Upper lobe of left lung (tissue), 6 donors: Measurements from ENCODE around the gene ADAMTS14. TPM values are rescaled to one million over a fixed set of nuclear protein-coding genes. Genes with fewer than 3 reads are reported as not detected.
A peak's percentile ranks its signal among the peaks of the same experiment; 100 is the strongest.

ENCODE experiments used
- ATAC-seq, 2 donors: fragments of 200-7000 bp; cut with Tn5 transposase; one replicate each; pipeline ENCODE4 v1.9.1; 2022; ENCODE audit warnings: mild to moderate bottlenecking in 2 of 2, moderate library complexity in 2 of 2; ENCODE audit not compliant: low FRiP score in 2 of 2
- DNase-seq, 2 donors: peaks; one replicate each; pipeline ENCODE4 v3.0.0-alpha.2; 2019 to 2020
- H3K27ac ChIP-seq, 4 donors: fragments of 200-600 bp; sonication (generic); one replicate each; pipeline ENCODE4 v1.5.1; 2016 to 2019
- H3K27me3 ChIP-seq, 4 donors: fragments of 200-600 bp; sonication (generic); one replicate each; pipeline ENCODE4 v1.5.1; 2017 to 2019
- H3K36me3 ChIP-seq, 4 donors: fragments of 200-600 bp; sonication (generic); one replicate each; pipeline ENCODE4 v1.5.1; 2016 to 2019
- H3K4me1 ChIP-seq, 4 donors: fragments of 200-600 bp; sonication (generic); one replicate each; pipeline ENCODE4 v1.5.1; 2018 to 2019
- H3K4me3 ChIP-seq, 4 donors: fragments of 200-600 bp; sonication (generic); one replicate each; pipeline ENCODE4 v1.5.1; 2017 to 2019; ENCODE audit warnings: mild to moderate bottlenecking in 2 of 4, moderate library complexity in 1 of 4
- H3K9me3 ChIP-seq, 4 donors: fragments of 200-600 bp; sonication (generic); one replicate each; pipeline ENCODE4 v1.5.1; 2018 to 2019
- EP300 ChIP-seq, 4 donors: sonication (generic); formaldehyde crosslinking; IDR thresholded peaks; one replicate each; pipeline ENCODE4 v1.5.1; 2017; ENCODE audit warnings: antibody characterized with exemption in 4 of 4, control low read depth in 2 of 4
- POLR2A ChIP-seq, 4 donors: fragments of 450-650 bp; IDR thresholded peaks; one replicate each; pipeline ENCODE4 v1.5.1; 2016 to 2017; ENCODE audit warnings: antibody characterized with exemption in 4 of 4, mild to moderate bottlenecking in 2 of 4
- POLR2AphosphoS5 ChIP-seq, 2 donors: sonication (generic); formaldehyde crosslinking; IDR thresholded peaks; one replicate each; pipeline ENCODE4 v1.5.1; 2017; ENCODE audit warnings: antibody characterized with exemption in 2 of 2
- WGBS, 2 donors: methylation state at CpG; one replicate each; pipeline ENCODE4 v1.1.5; 2017 to 2018; 5-methylcytosine and 5-hydroxymethylcytosine counted together
- total RNA-seq, 6 donors: library from RNA; depleted of rRNA in 4 of 6; stranded (reverse); fragments of >200 nt in 4 of 6; gene quantifications; one replicate each; pipeline versions ENCODE4 v1.1.0 to v1.2.1, GENCODE V29; 2016 to 2021
- TF ChIP-seq, protein P1 (sequence below), 6 experiments: fragments of 450-650 bp in 4 of 6; fragments of 200-600 bp in 2 of 6; sonication (generic) in 2 of 6; IDR thresholded peaks; one replicate each; pipeline ENCODE4 v1.5.1; 2016 to 2019; ENCODE audit warnings: antibody characterized with exemption in 6 of 6
- donor health status: DM: no; HTN: no; CAD: no; lungs with moderate emphysema.
- donor health status: DM: no; HTN: yes; CAD: no; lungs with severe emphysema.

The ADAMTS14 gene
- total RNA-seq, 6 donors from 2014 or later: 0.15 to 3.1 (median 0.45) TPM

DNA sequence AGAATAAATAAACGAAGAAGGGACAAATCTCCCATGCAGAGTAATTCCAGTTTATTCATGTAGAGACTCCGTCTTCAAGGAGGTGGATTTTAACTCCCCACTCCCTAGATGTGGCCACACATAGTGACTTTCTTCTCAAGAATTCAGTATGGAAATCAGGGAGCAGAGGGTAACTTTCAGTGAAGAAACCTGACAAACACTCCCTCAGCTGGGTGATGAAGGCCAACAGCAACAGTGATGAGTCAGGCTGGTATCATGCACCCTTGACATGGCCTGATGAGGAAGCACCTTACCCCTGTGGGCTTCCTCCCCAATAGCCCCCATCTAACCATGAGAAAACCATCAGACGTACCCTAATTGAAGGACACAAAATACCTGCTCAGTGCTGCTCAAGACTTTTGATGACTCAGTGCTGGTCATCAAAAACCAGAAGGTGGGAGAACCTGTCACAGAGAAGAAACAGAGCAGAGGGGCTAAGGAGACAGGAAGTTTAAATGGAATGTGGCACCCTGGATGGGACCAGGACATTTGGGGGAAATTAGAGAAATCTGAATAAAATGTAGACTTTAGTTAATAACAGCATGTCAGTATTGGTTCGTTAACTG is 50.6 kb downstream of the ADAMTS14 start:
- no peak overlapping the region for H3K27ac ChIP-seq
- DNase-seq (no peak), ATAC-seq (no peak)
- TF ChIP-seq EP300 (IDR thresholded peaks at IDR 0.05): no peak
- no peaks in the 10 kb centered on the region for H3K36me3 ChIP-seq
- H3K27me3 ChIP-seq: no peaks in the 10 kb centered on the region
- WGBS, 2 donors: 91 to 94% methylated on average over 4 of the region's 4 CpGs
- no peak overlapping the region for H3K4me3 ChIP-seq
- H3K9me3 ChIP-seq: no peaks in the 10 kb centered on the region
- H3K4me1 ChIP-seq: no peaks in the 10 kb centered on the region

DNA sequence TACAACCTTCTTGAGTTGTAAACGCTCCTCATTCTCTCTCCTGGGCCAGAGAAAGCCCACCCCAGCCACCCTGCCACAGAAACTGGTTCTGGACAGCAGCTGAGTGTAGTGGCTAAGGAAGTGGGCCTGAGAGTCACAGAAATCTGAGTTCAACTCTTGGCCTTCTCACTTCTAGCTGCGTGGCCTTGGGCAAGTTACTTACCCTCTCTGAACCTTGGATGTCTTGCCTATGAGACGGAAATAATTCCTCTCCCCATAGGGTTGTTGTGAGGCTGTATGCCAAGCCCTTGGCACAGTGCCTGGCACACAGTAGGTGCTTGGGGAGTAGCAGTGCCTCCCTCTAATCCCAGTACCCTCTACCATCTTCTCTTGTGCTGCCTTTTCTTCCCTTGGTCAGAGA is 51.5 kb downstream of the ADAMTS14 start:
- no peak for DNase-seq
- no peaks in the 10 kb centered on the region for H3K4me1 ChIP-seq
- WGBS, 2 donors: 93 to 100% methylated on average over 3 of the region's 3 CpGs
- no peak overlapping the region for H3K27ac ChIP-seq
- no peak overlapping the region for H3K4me3 ChIP-seq
- H3K27me3 ChIP-seq: no peaks in the 10 kb centered on the region
- no peaks in the 10 kb centered on the region for H3K36me3 ChIP-seq
- TF ChIP-seq POLR2A (IDR thresholded peaks at IDR 0.05) (no peak), POLR2AphosphoS5 (IDR thresholded peaks at IDR 0.05) (no peak), EP300 (IDR thresholded peaks at IDR 0.05) (no peak)
- TF ChIP-seq, protein P1, sequence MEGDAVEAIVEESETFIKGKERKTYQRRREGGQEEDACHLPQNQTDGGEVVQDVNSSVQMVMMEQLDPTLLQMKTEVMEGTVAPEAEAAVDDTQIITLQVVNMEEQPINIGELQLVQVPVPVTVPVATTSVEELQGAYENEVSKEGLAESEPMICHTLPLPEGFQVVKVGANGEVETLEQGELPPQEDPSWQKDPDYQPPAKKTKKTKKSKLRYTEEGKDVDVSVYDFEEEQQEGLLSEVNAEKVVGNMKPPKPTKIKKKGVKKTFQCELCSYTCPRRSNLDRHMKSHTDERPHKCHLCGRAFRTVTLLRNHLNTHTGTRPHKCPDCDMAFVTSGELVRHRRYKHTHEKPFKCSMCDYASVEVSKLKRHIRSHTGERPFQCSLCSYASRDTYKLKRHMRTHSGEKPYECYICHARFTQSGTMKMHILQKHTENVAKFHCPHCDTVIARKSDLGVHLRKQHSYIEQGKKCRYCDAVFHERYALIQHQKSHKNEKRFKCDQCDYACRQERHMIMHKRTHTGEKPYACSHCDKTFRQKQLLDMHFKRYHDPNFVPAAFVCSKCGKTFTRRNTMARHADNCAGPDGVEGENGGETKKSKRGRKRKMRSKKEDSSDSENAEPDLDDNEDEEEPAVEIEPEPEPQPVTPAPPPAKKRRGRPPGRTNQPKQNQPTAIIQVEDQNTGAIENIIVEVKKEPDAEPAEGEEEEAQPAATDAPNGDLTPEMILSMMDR (IDR thresholded peaks at IDR 0.05): no peak
- H3K9me3 ChIP-seq: no peaks in the 10 kb centered on the region
- ATAC-seq: no peak

DNA sequence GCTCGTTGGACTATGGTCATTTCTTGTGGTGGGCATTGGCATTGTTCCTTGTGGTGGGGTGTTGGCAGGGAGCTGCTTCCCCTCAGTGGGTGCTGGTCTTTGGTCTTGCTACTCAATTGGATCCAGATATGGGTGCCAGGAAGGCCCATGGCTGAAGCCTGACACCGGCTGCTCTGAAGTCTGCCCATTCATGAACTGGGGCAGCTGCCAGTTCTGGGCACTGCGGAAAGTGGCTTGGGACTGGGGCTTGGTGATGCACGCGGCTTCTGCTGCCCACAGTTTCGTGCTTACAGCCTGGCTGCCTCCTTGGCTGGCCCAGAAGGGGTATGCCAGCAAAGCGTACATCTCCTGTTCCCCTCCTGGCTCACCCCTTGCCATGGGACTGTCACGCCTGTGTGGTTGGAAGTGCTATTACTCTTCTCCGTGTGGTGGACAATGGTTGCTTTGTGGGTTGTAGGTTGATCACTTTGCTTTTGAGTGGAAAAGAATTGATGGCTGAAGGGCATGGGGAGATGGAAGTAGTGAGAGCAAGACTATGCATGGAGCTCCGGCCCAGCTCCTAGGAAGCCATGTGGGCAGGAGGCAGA is 54.7 kb downstream of the ADAMTS14 start:
- Histone ChIP-seq H3K27me3 (no peaks in the 10 kb centered on the region), H3K27ac (no peak overlapping the region), H3K4me1 (no peaks in the 10 kb centered on the region), H3K4me3 (no peak overlapping the region), H3K36me3 (no peaks in the 10 kb centered on the region), H3K9me3 (no peaks in the 10 kb centered on the region)
- 84 to 89% methylated on average over 6 to 10 of the region's 10 CpGs for WGBS, 2 donors
- no peak for ATAC-seq
- TF ChIP-seq, protein P1 (IDR thresholded peaks at IDR 0.05): no peak
- TF ChIP-seq EP300 (IDR thresholded peaks at IDR 0.05) (no peak), POLR2A (IDR thresholded peaks at IDR 0.05) (no peak), POLR2AphosphoS5 (IDR thresholded peaks at IDR 0.05) (no peak)
- no peak for DNase-seq

DNA sequence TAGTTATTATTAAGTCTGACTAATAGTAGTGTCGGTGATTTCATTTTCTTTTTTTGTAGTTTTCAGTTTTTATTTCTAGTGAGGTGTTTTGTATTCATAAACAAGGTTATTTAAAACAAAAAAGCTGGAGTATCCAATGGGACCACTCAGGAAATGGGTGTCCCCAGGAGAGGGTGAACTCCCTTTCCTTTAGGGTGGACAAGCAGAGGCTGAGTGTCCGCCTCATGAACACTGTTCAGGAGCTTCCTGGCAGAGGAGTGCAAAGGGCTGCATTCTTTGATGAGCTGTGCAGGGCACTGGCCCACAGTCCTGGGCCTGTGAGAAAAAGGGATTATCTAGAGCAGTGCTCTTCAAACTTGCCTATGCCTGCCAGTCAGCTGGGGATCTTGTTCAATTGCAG is 56.0 kb downstream of the ADAMTS14 start:
- WGBS, 2 donors: 79 to 82% methylated on average over 2 of the region's 2 CpGs
- no peak for ATAC-seq
- Histone ChIP-seq H3K27me3 (no peaks in the 10 kb centered on the region), H3K4me1 (no peaks in the 10 kb centered on the region), H3K27ac (no peak overlapping the region), H3K4me3 (no peak overlapping the region), H3K9me3 (no peaks in the 10 kb centered on the region), H3K36me3 (no peaks in the 10 kb centered on the region)
- no peak for DNase-seq
- TF ChIP-seq EP300 (IDR thresholded peaks at IDR 0.05): no peak
- TF ChIP-seq POLR2AphosphoS5 (IDR thresholded peaks at IDR 0.05): no peak

DNA sequence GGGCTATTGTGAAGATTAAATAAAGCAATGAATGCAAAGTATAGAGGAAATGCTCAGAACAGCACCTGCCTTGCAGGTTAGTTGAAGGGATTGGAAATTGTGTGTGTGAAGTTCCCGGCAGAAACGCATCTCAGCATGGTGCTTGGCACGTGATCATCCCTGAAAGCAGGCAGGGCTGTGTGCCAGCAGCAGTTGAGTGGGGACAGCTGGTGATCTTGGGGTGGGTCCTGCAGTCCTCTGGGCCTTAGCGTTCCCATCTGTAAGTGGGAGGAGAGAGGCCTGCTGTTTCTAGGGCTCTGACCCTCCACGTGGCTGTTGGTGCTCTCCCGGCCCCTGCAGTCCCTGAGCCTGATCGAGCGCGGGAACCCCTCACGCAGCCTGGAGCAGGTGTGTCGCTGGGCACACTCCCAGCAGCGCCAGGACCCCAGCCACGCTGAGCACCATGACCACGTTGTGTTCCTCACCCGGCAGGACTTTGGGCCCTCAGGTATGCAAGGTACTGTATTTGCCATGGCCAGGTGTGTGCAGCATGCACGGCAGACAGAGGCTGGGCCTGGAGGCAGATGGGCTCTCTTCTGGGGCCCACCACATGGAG is 57.6 kb downstream of the ADAMTS14 start:
- Histone ChIP-seq H3K36me3 (no peaks in the 10 kb centered on the region), H3K27me3 (no peaks in the 10 kb centered on the region), H3K4me1 (no peaks in the 10 kb centered on the region), H3K27ac (no peak overlapping the region), H3K9me3 (no peaks in the 10 kb centered on the region), H3K4me3 (no peak overlapping the region)
- DNase-seq (no peak), ATAC-seq (peak in 1 of 2 donors; percentile 3)
- TF ChIP-seq, protein P1 (IDR thresholded peaks at IDR 0.05): no peak
- TF ChIP-seq EP300 (IDR thresholded peaks at IDR 0.05) (no peak), POLR2AphosphoS5 (IDR thresholded peaks at IDR 0.05) (no peak), POLR2A (IDR thresholded peaks at IDR 0.05) (no peak)
- 51 to 76% methylated on average over 3 to 16 of the region's 16 CpGs for WGBS, 2 donors
